GM19468 (cell line): Measurements from ENCODE around the gene TMBIM1.

Source experiments
- ATAC-seq: cut with Tn5 transposase; IDR thresholded peaks from one replicate; pipeline ENCODE4 v1.9.1; 2021; ENCODE audit warnings: mild to moderate bottlenecking, moderate library complexity, moderate number of reproducible peaks; ENCODE audit not compliant: unreplicated experiment; ENCODE audit errors: extremely low read depth

TMBIM1 gene, protein sequence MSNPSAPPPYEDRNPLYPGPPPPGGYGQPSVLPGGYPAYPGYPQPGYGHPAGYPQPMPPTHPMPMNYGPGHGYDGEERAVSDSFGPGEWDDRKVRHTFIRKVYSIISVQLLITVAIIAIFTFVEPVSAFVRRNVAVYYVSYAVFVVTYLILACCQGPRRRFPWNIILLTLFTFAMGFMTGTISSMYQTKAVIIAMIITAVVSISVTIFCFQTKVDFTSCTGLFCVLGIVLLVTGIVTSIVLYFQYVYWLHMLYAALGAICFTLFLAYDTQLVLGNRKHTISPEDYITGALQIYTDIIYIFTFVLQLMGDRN

DNA sequence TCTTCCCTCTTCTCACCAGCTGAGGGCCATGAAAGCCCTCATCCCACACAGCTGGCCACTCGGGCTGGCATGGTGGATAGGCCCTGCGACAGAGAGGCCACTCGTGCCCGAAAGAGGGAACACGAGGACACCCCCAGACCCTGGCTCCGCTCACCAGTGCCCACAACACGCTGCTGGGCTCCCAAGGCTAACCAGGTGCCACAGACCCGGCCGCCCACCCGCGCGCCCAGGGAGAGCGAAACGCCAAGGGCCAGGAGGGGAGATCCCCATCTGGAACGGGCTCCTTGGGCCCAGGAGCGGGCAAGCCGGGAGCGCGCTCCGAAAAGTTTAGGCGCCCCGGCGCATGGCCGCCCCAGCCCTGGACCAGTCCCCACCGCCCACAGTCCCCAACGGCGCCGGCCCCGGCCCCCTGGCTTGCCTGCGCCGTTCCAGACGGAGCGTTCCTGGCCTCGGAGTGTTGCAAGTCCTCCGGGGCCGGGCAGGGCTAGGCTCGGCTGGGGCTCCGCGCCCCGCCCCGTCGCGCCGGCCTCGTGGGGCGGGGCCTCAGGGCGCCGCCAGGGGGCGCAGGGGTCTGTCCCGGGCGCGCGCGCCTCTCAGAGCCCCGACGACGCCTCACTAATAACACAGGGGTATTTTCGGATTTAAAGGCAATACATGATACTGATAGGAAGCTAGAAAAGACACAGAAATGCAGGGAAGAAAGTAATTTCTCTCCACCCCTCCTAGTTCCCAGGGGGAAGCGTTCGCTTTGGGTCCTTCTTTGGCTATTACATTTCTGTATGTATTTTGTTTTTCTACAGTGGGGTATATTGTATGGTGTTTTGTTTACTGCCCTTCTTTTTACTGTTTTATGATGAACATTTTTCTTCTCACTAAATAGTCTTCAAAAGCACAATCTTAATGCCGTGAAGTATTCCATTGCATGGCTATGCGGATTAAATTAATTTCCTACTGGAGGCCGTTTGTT is at the start of gene TMBIM1:
Gene TMBIM1 (minus strand): TSS at position 456 of the 967 bp plus-strand sequence. CDS start 10,362 bp downstream, outside the sequence.
- ATAC-seq: peak; percentile 78

GRCh38 chr2:218341381-218341780 is 49.1 kb upstream of the TMBIM1 start:
- ATAC-seq: no peak

DNA sequence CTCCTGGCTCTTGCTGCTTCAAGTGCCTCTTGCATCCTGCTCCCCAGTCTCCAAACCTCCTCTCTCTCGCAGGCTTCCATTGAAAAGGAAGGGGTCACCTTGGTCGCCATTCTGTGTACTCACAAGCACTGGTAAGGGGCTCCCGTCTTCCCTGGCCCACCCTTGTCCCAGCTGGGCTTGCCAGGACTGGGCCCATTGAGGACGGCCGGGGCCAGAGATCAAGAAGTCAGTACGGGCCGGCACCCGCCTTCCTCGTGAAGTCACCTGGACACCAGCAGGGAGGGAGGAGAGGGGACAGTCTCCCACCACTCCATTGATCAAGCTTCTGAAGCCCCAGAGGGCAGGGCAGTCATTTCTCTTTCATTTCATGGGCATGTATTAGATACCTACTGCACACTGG is 48.4 kb upstream of the TMBIM1 start:
- ATAC-seq: no peak

- ATAC-seq: no peak
Observed at GRCh38 chr2:218334531-218334930, 42.2 kb upstream of the TMBIM1 start.

- no peak for ATAC-seq
Observed at GRCh38 chr2:218332920-218333645, 40.8 kb upstream of the TMBIM1 start.

GRCh38 chr2:218332288-218332687 is 40.0 kb upstream of the TMBIM1 start:
- ATAC-seq: no peak

DNA sequence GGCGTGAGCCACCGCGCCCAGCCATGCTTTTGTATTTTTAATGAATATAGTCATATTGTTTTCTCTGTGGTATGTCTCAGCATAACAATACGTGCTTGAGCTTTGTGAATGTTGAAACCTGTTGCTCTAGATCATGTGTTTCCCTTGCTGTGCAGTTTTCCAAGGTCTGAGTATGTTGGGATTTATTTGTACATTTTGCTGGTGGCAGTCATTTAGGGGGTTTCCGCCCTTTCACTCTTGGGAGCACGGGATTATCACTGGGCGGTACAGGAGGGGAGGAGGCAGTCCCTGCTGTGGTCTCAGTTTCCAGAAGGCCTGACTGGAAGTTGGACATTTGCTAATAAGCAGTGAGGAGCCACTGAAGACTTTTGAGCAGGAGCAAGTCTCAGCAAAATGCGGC is 39.4 kb upstream of the TMBIM1 start:
- no peak for ATAC-seq

- ATAC-seq: no peak
Observed at GRCh38 chr2:218329826-218330593, 37.7 kb upstream of the TMBIM1 start.

DNA sequence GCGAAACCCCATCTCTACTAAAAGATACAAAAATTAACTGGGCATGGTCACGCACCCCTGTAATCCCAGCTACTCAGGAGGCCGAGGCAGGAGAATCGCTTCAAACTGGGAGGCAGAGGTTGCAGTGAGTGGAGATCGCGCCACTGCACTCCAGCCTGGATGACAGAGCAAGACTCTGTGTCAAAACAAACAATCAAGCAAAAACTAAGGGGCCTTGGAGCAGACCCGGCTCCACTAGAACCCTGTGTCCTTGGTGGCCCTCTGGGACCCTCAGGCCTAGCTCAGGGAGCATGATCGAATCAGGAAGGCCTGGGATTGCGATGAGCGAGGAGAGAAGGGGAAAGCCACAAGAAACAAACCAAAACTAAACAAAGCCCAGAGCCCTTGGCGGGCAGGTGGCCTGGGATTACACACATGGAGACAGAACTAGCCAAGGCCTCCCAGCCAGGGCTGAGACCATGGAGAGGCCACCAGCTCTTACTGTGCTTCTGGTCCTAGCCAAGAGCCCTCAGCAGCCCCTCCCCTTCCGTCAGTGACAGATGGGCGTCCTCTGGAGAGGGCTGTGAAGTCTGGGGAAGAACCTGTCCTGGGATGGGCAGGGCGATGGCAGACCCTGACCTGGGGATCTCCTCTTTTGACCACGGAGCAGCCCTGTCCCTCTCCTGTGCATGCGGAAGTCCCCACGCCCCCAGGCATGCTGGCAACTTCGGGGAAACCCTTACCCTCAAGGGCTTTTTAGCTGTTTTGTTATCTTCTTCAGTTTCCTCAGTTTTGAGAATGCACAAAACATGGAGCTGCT is 36.9 kb upstream of the TMBIM1 start:
- no peak for ATAC-seq

GRCh38 chr2:218328294-218328693 is 36.0 kb upstream of the TMBIM1 start:
- no peak for ATAC-seq

DNA sequence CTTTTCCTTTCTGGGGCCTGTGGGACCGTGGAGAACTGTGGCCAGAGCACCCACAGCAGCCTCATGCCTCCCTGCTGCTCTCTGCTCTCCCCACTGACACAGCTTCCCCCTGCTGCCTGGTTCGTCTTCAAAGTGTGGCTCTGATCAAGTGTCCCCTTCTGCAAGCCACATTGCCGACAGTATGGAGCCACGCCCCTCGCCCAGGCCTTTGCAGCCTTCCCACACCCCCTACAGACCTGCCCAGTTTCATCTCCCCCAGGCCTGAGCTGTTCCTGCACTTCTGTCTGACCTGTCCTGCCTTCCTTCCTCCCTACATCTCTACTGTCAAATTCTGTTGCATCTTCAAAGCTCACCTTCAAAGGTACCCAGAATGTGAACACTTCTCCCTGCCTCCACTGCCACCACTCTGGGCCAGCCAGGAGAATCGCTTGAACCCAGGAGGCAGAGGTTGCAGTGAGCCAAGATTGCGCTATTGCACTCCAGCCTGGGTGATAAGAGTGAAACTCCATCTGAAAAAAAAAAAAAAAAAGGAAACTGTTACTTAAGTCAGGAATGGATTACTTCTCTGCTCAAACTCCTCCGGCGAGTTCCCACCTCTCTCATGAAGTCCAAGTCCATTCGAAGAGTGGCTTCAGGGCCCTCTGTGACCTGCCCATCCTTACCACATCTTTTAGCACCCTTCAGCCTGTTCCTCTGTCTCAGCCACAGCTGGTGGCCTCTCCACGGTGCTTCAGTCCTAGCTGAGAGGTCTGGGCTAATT is 35.3 kb upstream of the TMBIM1 start:
- ATAC-seq: no peak

DNA sequence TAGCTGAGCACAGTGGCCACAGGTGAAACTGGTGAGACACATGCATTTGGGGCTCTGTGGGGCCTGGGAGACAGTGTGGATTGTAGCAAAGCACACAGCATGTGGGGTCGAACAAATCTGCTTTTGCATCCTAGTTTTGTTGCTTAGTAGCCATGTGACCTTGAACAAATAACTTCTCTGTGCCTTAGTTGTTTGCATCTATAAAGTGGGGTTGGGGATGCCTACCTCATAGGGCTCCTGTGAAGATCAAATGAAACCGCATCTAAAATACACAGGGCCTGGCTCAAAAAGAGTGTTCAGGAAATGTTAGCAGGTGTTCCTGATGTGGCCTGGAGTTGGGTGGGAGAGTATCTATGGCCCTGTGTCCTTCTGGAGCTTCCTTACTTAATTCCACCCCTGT is 34.0 kb upstream of the TMBIM1 start:
- no peak for ATAC-seq

- ATAC-seq: no peak
Observed at GRCh38 chr2:218325566-218326160, 33.4 kb upstream of the TMBIM1 start.

DNA sequence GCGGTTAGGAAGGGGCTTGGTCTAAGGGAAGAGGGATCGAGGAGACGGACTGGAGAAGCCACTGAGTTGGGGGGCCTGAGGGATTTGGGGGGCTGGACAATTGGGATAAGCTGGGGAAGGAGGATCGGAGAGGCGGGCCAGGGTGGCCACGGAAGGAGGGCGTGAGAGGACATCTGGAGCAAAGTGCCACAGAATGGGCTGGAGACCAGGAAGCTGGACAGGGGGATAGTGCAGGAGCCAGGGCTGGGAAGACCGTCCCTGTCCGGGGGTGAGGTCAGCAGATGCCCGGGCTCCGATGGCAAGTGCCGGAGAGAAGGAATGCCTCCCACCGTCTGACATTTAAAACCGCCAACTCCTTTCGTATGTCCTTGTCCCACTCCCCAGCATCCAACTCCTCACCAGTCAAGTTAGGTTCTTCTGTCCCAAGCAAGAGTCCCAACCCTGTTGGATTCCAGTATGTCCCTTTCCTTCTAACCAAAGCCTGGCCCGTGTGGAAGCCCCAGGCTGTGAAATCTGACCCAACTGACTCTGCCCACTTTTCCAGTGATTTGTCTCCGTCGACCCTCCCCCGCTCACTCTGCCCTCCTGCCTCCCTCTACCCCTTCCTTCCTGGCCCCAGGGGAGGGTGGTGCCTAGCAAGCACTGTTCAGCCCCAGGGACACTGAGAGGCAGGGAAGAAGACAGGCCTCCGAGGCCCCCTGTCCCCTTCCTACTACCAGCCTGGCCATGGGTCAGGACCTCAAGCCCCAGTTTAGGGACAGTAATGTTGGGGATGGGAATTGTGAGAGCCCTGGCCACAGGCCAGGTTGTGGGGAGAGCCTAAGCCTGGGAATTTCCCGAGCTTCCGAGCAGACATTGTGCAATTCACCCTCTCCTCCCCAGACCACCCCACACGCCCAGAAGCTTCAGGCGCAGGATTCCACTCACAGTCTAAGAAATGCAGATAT is 31.5 kb upstream of the TMBIM1 start:
- ATAC-seq: no peak

DNA sequence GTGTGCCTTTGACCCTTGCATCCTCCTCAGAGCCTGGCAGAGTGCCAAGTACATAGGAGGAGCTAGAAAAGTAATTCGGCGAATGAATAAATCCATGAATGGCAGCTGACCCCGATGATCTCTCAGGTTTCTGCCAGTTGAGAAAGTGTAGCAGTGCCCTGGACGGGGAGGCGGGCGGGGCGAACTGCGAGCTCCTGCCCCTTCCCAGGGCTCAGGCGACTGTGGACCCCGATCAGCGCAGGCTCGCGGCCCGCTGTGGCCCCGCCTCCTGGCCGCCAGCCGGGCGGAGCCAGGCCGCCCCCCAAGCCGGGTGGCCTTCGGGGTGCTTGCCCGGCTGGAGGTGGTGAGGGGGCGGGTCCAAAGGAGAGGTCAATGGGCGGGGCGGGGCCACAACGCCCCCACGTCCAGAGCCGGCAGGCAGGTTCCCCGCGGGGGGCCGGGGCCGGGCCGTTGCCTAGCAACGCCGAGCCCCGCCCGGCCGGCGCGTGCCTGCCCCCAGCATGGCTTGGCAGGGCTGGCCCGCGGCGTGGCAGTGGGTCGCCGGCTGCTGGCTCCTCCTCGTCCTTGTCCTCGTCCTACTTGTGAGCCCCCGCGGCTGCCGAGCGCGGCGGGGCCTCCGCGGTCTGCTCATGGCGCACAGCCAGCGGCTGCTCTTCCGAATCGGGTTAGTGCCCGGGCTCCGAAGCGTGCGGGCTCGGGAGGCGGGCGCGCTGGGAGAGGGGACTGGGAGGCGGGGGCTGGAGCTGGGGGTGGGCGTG is 30.6 kb upstream of the TMBIM1 start:
- ATAC-seq: peak; percentile 56

DNA sequence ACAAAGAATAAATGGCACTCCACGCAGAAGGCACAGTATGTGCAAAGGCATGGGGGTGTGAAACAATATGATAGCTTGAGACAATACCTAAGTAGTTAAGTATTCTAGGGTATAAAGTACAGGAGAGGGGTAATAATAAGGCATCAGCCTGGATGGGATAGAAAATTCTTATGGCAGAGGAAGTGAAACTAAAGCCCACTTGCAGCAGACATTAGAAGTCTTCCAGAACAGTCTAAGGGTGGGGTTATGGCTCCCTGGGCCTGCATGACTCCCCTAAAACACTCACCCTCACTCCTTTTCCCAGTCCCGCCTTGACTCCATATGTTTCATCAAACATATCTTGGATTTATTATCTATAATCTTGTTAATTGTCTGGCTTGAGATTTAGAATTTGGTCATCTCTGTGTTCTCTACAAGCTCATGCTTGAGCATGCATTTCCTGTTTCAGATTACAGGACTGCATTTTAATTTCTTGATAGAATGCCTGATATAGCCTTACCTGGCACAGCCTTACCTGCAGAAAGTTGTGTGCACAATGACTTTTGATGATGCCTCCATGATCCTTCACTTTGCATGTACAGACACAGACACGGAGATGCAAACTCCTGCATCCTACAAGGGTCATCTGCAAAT is 28.5 kb upstream of the TMBIM1 start:
- ATAC-seq: no peak
